ENCODE results near the gene UBASH3A.

UBASH3A gene

GRCh38 chr21:42414553-42414927 is 10.8 kb downstream of the UBASH3A start:
- in situ Hi-C loops (cut with HindIII; ENCODE audit: low sequenced_read_pairs): no loop called here
- H3K4me3 ChIP-seq (ENCODE audit: low read depth, low read length): no peak overlapping the region
- no peak for TF ChIP-seq CTCF (IDR thresholded peaks at IDR 0.05; ENCODE audit: low read depth, low read length)
- DNase-seq (ENCODE audit: low read depth, low spot score): no peak

GRCh38 chr21:42414928-42415769 is 11.4 kb downstream of the UBASH3A start:
- H3K4me3 ChIP-seq (ENCODE audit: low read depth, low read length): no peak overlapping the region
- DNase-seq (ENCODE audit: low read depth, low spot score): peak; percentile 65
- TF ChIP-seq CTCF (IDR thresholded peaks at IDR 0.05; ENCODE audit: low read depth, low read length): no peak
- in situ Hi-C loops (cut with HindIII; ENCODE audit: low sequenced_read_pairs): no loop called here

GRCh38 chr21:42417533-42417932 is 13.8 kb downstream of the UBASH3A start:
- H3K4me3 ChIP-seq (ENCODE audit: low read depth, low read length): no peak overlapping the region
- no peak for DNase-seq (ENCODE audit: low read depth, low spot score)
- in situ Hi-C loops (cut with HindIII; ENCODE audit: low sequenced_read_pairs): no loop called here
- no peak for TF ChIP-seq CTCF (IDR thresholded peaks at IDR 0.05; ENCODE audit: low read depth, low read length)

GRCh38 chr21:42418886-42419285 is 15.2 kb downstream of the UBASH3A start:
- in situ Hi-C loops (cut with HindIII; ENCODE audit: low sequenced_read_pairs): no loop called here
- no peak for TF ChIP-seq CTCF (IDR thresholded peaks at IDR 0.05; ENCODE audit: low read depth, low read length)
- H3K4me3 ChIP-seq (ENCODE audit: low read depth, low read length): no peak overlapping the region
- no peak for DNase-seq (ENCODE audit: low read depth, low spot score)

- in situ Hi-C loops (cut with HindIII; ENCODE audit: low sequenced_read_pairs): no loop called here
These were observed 16.1 kb downstream of the UBASH3A start for GRCh38 chr21:42419845-42420244.

GRCh38 chr21:42421018-42421793 is 17.5 kb downstream of the UBASH3A start:
- TF ChIP-seq CTCF (IDR thresholded peaks at IDR 0.05; ENCODE audit: low read depth, low read length): no peak
- H3K4me3 ChIP-seq (ENCODE audit: low read depth, low read length): no peak overlapping the region
- DNase-seq (ENCODE audit: low read depth, low spot score): no peak
- in situ Hi-C loops (cut with HindIII; ENCODE audit: low sequenced_read_pairs): no loop called here

More at GRCh38 chr21:42419845-42420244, 16.1 kb downstream of the UBASH3A start:
- H3K4me3 ChIP-seq (ENCODE audit: low read depth, low read length): no peak overlapping the region
- TF ChIP-seq CTCF (IDR thresholded peaks at IDR 0.05; ENCODE audit: low read depth, low read length): no peak
- no peak for DNase-seq (ENCODE audit: low read depth, low spot score)

Measured in astrocyte of the spinal cord (primary cell).